ENCODE measurements around the gene RAB3GAP1. TPM values are rescaled to one million over a fixed set of nuclear protein-coding genes. Genes with fewer than 3 reads are reported as not detected.

Gene RAB3GAP1
- 47.6 and 50.6 TPM in 2 replicates for total RNA-seq (2022)
- percentile 92 among the genes with signal in this experiment for Bru-seq, nascent RNA
- BruChase-seq, experiment 1, labeled RNA remaining after a 6-hour chase: percentile 86 among the genes with signal in this experiment
- BruChase-seq, experiment 2, labeled RNA remaining after a 2-hour chase: percentile 84 among the genes with signal in this experiment
- long read RNA-seq, full-length matches to known transcripts: 11 of 17 reads
- long read RNA-seq, partial matches to known transcripts: 0 of 17 reads
- long read RNA-seq, other reads (novel, unspliced or antisense): 6 of 17 reads

- peak within 1 kb of the TSS; percentile 99 for H3K27ac Mint-ChIP-seq (ENCODE audit: unreplicated experiment)
- H3K9me3 Mint-ChIP-seq (ENCODE audit: low read depth, unreplicated experiment): no peaks in the 10 kb centered on the region
- intact Hi-C loops (cut with micrococcal nuclease; ENCODE audit: unreplicated experiment): loop anchor here (5.0 kb wide), 2 partner anchors 40 to 70 kb away; no protein-coding TSS in a partner anchor
- TF ChIP-seq CTCF (IDR thresholded peaks at IDR 0.05; ENCODE audit: unreplicated experiment): no peak
- BruUV-seq (replicated peaks): TSS peak; percentile 77
- H3K4me1 Mint-ChIP-seq (ENCODE audit: low read depth, unreplicated experiment): peaks cover 62% of the 10 kb centered on the region
- peaks cover 42% of the 10 kb centered on the region for H3K36me3 Mint-ChIP-seq (ENCODE audit: insufficient read depth, unreplicated experiment)
- peak within 1 kb of the TSS; percentile 98 for H3K4me3 Mint-ChIP-seq (ENCODE audit: low read depth, unreplicated experiment)
- CTCF ChIA-PET: interaction anchor here (0.6 kb wide), 2 partner anchors 69 to 74 kb away, joined by 3 to 4 read pairs; no protein-coding TSS in a partner anchor
- DNase-seq: peak; percentile 75
- no peaks in the 10 kb centered on the region for H3K27me3 Mint-ChIP-seq (ENCODE audit: unreplicated experiment)
Observed at GRCh38 chr2:135052042-135052876, at the start of gene RAB3GAP1. TSS of gene RAB3GAP1 (plus strand) at chr2:135052292. CDS start at chr2:135052308, 16 bp downstream.

- no peak overlapping the region for H3K27ac Mint-ChIP-seq (ENCODE audit: unreplicated experiment)
- BruUV-seq (replicated peaks): no TSS peak
- no peaks in the 10 kb centered on the region for H3K4me1 Mint-ChIP-seq (ENCODE audit: low read depth, unreplicated experiment)
- no peak for TF ChIP-seq CTCF (IDR thresholded peaks at IDR 0.05; ENCODE audit: unreplicated experiment)
- H3K9me3 Mint-ChIP-seq (ENCODE audit: low read depth, unreplicated experiment): no peaks in the 10 kb centered on the region
- intact Hi-C loops (cut with micrococcal nuclease; ENCODE audit: unreplicated experiment): loop anchor here (5.0 to 10.0 kb wide), 3 partner anchors 119 to 472 kb away; no protein-coding TSS in a partner anchor
- CTCF ChIA-PET: interaction anchor here (0.6 kb wide), 1 partner anchor 1314 kb away, joined by 3 read pairs; no protein-coding TSS in a partner anchor
- no peaks in the 10 kb centered on the region for H3K36me3 Mint-ChIP-seq (ENCODE audit: insufficient read depth, unreplicated experiment)
- no peaks in the 10 kb centered on the region for H3K27me3 Mint-ChIP-seq (ENCODE audit: unreplicated experiment)
- H3K4me3 Mint-ChIP-seq (ENCODE audit: low read depth, unreplicated experiment): no peak overlapping the region
- DNase-seq: no peak
Observed at GRCh38 chr2:135002836-135003235, 49.3 kb upstream of the RAB3GAP1 start.

GRCh38 chr2:135004005-135004746, 47.9 kb upstream of the RAB3GAP1 start:
- H3K27me3 Mint-ChIP-seq (ENCODE audit: unreplicated experiment): no peaks in the 10 kb centered on the region
- no peaks in the 10 kb centered on the region for H3K9me3 Mint-ChIP-seq (ENCODE audit: low read depth, unreplicated experiment)
- TF ChIP-seq CTCF (IDR thresholded peaks at IDR 0.05; ENCODE audit: unreplicated experiment): peak; percentile 95
- H3K27ac Mint-ChIP-seq (ENCODE audit: unreplicated experiment): no peak overlapping the region
- no peaks in the 10 kb centered on the region for H3K4me1 Mint-ChIP-seq (ENCODE audit: low read depth, unreplicated experiment)
- H3K36me3 Mint-ChIP-seq (ENCODE audit: insufficient read depth, unreplicated experiment): no peaks in the 10 kb centered on the region
- CTCF ChIA-PET: interaction anchor here (0.6 to 2.0 kb wide), 7 partner anchors 12 to 705 kb away, joined by 3 to 16 read pairs (median 4); partner anchors contain the start of genes MAP3K19, R3HDM1 and ZRANB3
- BruUV-seq (replicated peaks): no TSS peak
- intact Hi-C loops (cut with micrococcal nuclease; ENCODE audit: unreplicated experiment): loop anchor here (1.0 to 10.0 kb wide), 5 partner anchors 43 to 706 kb away; partner anchors contain the start of gene MAP3K19
- H3K4me3 Mint-ChIP-seq (ENCODE audit: low read depth, unreplicated experiment): no peak overlapping the region
- DNase-seq: peak; percentile 85

- no peak for TF ChIP-seq CTCF (IDR thresholded peaks at IDR 0.05; ENCODE audit: unreplicated experiment)
- CTCF ChIA-PET: no interaction called here
- Mint-ChIP-seq H3K36me3 (ENCODE audit: insufficient read depth, unreplicated experiment) (no peaks in the 10 kb centered on the region), H3K4me1 (ENCODE audit: low read depth, unreplicated experiment) (no peaks in the 10 kb centered on the region), H3K4me3 (ENCODE audit: low read depth, unreplicated experiment) (no peak overlapping the region), H3K27me3 (ENCODE audit: unreplicated experiment) (no peaks in the 10 kb centered on the region), H3K9me3 (ENCODE audit: low read depth, unreplicated experiment) (no peaks in the 10 kb centered on the region), H3K27ac (ENCODE audit: unreplicated experiment) (no peak overlapping the region)
- DNase-seq: no peak
- BruUV-seq (replicated peaks): no TSS peak
- intact Hi-C loops (cut with micrococcal nuclease; ENCODE audit: unreplicated experiment): loop anchor here (2.0 to 10.0 kb wide), 3 partner anchors 41 to 469 kb away; partner anchors contain the start of gene MAP3K19
Observed at GRCh38 chr2:135005753-135006152, 46.3 kb upstream of the RAB3GAP1 start.
